ENCODE measurements around the gene PRKAB1.
"Not testable (repeated sequence)": the region's sequence is repeated elsewhere in the genome, so short reads cannot be mapped to it uniquely, and the experiment has no call there.

The PRKAB1 gene, protein sequence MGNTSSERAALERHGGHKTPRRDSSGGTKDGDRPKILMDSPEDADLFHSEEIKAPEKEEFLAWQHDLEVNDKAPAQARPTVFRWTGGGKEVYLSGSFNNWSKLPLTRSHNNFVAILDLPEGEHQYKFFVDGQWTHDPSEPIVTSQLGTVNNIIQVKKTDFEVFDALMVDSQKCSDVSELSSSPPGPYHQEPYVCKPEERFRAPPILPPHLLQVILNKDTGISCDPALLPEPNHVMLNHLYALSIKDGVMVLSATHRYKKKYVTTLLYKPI

DNA sequence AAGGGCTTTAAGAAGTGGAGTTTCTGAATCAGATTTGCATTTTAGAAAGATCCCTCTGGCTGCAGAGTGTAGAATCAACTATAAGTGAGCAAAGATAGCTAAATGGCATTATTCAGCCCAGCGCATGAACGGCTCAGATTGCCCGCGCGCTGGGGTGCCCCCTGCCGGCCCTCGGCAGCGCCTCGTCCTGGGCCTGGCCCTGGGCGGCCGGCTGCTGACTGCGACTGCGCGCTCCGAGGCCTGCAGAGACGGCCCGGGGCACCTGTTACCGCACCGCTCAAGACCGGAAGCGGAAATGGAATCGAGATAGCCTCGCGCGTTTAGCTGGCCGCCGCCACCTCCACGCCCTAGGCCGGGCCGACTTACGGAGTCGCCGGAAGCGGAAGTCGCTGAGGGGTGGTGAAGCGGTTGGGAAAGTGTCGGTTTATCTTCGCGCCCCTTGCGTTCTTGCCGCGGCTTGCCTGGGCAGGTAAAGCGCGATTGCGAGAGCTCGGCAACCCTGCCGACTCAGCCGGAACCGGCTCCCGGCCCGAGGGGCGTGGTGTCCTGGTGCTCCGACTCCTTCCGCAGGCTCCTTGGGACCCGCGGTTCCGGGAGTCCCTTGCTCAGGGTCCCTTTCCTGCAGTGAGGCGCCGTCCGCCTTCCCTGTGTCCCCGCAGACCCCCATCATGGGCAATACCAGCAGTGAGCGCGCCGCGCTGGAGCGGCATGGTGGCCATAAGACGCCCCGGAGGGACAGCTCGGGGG lies at the start of gene PRKAB1:
PRKAB1 (plus strand) TSS at position 557 of the 747 bp plus-strand sequence; CDS start at position 669, 112 bp downstream.
- DNase-seq (ENCODE audit: low read depth in 2 of 2): peak; percentile 93

DNA sequence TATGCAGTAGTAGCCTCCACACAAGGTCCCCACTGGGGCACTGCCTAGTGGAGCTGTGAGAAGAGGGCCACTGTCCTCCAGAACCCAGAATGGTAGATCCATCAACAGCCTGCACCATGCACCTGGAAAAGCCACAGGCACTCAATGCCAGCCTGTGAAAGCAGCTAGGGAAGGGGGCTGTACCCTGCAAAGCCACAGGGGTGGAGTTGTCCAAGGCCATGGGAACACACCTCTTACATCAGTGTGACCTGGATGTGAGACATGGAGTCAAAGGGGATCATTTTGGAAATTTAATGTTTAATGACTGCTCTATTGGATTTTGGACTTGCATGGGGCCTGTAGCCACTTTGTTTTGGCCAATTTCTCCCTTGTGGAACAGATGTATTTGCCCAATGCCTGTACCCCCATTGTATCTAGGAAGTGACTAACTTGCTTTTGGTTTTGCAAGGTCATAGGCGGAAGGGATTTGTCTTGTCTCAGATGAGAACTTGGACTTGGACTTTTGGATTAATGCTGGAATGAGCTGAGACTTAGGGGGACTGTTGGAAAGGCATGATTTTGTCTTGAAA lies 49.5 kb upstream of the PRKAB1 start:
- not testable (repeated sequence) for DNase-seq (ENCODE audit: low read depth in 2 of 2)

DNA sequence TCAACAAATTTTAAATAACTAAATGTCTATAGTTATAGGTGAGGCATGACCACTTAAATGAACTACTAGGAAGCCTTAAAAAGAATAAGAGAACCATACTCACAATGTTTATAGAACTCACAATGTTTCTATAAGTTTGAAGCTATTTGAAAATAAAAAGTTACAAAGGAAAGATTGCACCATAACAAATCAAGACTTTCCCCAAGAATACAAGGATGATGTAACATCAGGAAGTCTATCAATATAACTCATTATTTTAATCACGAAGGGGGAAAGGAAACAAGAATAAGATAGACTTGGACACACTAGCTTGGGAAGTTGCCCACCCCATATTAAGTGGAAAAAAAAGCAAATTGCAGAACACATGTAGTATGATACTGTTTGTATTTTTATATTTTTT lies 47.4 kb upstream of the PRKAB1 start:
- DNase-seq (ENCODE audit: low read depth in 2 of 2): no peak

DNA sequence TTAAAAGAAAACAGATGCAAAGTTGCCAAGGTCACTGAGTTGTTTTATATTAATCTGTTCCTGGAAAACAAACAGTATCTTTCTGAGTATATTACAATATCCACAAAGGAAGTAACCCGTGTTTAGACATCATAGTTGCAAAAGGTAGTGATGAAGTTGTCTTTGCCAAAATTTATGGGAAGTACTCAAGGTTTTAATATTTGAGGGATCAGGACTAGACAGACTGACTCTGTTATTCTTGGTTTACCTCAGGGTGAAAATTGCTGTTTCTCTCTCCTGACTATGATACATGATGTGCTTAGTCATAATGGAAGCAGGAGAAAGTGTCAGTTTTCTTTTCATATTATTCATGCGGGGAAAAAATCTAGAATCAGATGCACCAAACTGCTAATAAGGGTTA lies 46.1 kb upstream of the PRKAB1 start:
- DNase-seq (ENCODE audit: low read depth in 2 of 2): no peak

DNA sequence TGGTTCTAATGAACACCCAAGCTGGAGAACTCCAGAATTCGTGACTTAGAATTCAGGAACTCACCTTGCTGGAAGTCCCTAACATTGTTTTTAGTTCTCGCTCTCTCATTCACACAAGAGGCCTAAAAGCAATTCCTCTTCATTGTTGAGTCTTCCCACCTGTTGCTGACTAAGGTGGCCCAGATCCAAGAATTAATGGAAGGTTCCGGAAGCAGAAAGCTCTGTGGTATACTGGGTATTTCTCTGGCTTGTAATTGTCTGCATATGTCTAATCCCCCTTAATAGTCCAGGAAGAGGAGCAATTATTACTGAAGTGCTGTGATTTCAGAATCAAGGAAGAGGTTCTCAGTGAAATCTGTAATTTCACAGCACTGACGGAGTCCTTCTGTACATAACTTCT lies 43.0 kb upstream of the PRKAB1 start:
- DNase-seq (ENCODE audit: low read depth in 2 of 2): no peak

DNA sequence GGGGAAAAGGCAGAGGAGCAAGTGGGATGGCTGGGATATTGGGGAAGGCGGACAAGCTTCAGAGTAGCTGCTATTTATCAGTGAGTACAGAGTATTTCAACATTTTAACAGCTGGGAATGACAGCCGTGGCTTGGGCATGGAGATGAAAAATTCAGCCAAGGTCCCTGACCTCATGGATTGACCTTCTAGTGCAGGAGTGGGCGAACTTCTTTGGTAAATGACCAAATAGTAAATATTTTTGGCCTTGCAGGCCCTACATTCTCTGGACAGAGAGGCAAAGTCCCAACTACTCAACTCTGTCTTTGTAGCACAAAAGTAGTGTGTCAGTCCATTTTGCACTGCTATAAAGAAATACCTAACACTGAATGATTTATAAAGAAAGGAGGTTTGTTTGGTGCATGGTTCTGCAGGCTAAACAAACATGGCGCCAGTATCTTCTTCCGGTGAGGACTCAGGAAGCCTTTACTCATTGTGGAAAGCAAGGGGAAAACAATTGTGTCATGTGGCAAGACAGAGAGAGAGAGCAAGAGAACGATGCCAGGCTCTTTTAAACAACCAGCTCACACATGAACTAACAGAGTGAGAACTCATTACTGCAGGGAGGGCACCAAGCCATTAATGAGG lies 40.8 kb upstream of the PRKAB1 start:
- no peak for DNase-seq (ENCODE audit: low read depth in 2 of 2)

DNA sequence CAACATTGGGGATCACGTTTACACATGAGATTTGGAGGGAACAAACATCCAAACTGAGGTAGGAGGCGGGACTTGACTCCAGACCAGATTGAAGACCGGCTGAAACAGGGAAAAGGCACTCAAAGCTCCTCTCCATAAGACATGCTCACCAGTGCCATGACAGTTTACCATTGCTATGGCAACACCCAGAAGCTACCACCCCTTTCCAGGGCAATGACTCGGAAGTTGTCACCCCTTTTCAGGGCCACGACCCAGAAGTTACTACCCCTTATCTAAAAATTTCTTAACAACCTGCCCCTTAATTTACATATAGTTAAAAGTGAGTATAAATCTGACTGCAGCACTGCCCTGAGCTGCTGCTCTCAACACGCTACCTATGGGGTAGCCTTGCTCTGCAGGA lies 40.2 kb upstream of the PRKAB1 start:
- DNase-seq (ENCODE audit: low read depth in 2 of 2): no peak

DNA sequence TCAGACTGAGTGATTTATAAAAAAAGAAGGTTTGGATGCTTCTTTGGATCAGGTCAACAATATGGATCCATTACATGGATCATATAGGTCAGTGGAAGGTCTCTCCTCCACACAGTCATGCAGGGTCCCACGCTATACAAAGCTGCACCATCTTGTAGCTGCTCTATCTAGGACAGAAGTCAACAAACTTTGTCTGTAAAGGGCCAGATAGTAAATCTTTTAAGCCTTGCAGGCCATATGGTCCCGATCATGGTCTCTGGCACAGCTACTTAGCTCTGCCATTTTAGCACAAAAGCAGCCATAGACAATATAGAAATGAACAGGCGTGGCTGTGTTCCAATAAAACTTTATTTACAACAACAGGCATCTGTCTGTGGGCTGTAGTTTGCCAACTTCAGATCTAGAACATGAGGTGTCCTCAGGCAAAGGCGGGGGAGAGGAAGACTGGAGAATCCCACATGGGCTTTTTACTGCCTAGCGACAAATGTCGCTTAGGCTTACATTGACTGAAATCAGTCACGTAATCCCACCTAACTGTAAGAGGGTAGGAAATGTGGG lies 37.6 kb upstream of the PRKAB1 start:
- no peak for DNase-seq (ENCODE audit: low read depth in 2 of 2)

DNA sequence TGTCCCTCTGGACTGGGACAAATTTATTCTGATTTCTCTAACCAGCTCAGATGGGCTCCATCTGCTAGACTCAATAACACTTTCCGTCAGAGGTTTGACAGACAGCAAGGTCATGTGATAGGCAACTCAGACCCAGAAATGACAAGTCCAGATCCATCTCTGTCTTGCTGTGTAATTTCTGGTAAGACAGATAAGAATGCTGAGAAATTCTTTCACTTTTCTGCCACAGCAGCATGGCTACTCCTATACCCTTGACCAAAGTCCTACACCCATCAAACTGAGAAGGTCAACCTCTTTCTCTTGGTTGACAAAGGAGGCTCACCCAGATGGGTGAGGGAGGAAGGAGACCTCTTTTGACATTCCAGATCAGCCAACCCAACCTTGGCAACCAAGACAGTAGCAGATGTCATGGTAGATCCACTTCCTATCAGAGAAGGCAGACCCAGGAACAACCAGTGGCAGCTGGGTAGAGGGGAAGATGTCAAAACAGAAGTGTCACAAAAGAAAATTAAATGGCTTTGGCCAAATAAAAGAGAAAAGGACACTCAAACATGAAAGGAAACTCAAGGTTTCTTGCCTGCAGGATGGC lies 36.9 kb upstream of the PRKAB1 start:
- DNase-seq (ENCODE audit: low read depth in 2 of 2): no peak

DNA sequence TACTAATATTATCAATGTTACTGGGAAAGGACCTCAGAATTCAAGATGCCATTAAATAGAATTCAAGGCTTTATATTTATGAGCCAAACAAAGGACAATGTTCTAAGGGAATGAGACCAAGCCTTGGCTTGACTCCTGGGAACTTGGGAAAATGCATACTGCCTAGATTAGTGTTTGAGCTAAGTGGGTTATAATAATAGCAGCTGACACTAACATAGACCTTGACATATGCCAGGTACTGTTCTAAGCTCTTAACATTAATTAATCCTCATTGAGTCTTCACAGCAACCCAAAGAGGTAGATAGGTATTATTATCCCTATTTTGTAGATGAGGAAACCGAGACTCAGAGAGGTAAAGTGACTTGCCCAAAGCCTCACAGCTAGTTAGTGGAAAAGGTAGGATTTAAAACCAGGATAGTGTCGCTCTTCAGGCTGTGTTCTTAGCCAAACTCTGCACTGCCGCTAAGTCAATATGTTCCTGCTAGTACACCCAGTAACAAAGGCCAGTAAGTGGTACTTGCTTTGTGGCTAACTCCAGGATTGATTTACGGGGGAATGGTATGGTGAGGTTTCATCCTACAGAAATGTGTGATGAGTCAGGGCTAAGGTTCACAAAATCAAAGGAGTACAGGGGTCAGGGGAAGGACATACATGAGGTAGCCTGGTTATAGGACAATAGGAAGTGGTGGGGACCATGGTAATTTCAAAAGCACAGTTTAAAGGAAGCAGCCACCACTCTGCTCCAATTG lies 35.8 kb upstream of the PRKAB1 start:
- DNase-seq (ENCODE audit: low read depth in 2 of 2): no peak

DNA sequence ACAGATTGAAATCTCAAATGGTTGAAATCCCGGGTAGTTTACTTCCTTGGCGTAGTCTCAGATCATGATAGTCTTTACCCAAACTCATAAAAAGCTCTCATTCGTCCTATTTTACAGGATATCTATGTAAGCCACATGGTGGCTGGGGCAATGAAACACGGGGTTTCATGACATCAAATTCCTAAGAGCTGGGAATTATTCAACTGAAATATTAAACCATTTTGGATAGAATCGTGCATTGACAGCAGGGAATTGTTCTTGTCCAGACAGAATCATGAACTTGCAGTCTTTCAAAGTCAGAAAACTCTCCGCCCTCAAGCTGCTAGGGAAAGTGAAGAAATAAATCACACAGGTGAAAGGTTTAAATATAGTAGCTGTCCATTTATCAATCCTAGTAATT lies 33.2 kb upstream of the PRKAB1 start:
- no peak for DNase-seq (ENCODE audit: low read depth in 2 of 2)

DNA sequence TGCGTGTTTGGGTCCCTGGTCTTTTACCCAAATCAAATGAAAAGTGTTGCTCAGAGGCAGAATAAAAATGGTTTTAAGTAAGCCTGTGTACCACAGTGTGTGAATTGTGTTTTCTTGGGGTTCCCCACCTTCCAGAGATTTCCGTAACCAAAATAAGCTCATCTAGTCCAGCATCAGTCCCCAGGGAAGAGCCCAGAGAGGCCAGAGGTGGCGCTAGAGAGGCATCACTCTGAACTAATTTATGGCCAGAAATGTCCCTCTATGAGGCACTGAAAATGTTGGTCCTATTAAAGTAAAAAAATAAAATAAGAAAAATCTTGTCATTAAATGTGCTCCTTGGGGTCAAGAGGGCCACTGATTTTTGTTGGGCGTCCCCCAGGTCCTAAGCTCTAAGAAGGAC lies 24.9 kb upstream of the PRKAB1 start:
- DNase-seq (ENCODE audit: low read depth in 2 of 2): no peak

DNA sequence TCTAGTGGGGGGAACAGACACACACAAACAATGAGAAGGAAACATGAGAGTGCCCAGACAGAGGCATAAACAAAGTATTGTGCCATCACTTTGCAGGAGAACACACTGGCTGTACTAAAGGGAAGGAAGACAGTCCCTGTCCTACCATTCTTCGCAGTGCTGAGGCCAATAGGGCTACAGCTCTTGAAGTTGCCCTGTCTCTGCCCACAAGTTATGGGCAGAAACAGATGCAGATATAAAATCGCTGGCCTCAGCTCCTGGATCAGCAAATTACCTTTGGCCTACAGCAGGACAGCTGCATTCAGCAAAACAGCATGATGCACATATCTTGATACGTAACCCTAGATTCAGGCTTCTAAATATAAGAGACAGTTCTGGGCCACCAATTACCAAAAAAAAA lies 23.0 kb upstream of the PRKAB1 start:
- DNase-seq (ENCODE audit: low read depth in 2 of 2): no peak

DNA sequence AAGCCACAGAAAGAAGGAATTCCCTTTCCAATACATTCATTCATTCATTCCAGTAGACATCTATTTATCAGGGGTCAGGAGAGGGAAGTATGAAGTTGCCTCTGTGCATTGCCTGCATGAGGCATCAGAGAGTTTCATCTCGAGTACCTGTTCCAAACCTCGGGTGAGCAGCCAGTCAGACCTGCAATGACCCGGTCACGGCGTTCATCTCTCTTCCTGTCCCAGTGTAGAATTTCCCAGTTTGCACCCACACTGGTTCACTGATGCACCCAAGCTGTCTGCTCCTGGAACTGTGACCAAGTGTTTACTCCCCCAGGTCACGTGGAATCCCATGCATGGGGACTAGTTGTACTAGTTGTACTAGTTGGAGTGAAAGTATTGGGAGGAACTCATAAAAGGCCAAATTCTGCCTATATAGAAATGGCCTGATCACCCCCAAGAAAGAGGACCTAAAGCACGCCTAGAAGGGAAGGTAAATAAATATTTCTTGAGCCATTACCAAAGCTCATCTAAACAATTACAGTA lies 22.3 kb upstream of the PRKAB1 start:
- DNase-seq (ENCODE audit: low read depth in 2 of 2): no peak

DNA sequence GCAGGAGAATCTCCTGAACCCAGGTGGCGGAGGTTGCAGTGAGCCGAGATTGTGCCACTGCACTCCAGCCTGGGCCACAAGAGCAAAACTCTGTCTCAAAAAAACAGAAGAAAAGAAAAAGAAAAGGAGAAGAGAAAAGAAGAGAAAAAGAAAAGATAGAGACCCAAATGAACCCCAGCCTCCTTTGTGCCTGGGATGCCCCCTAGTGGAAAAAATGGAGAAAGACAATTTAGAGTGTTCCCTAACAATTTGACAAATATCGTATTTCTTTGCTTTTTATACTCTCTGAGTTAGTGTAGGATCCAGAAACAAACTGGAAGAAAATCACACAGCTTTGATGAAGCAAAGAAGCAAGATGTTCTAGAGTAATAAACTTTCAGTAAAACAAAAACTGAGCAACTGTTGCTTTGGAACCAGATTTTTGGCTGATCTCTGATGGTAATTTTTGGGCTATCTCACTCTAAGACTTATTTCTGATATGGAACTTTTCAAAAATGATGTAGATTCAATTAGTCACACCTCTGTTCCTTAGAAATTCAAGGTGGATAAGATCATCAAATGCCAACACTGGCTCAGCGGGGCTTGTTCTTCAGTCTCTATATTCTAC lies 18.6 kb upstream of the PRKAB1 start:
- no peak for DNase-seq (ENCODE audit: low read depth in 2 of 2)

DNA sequence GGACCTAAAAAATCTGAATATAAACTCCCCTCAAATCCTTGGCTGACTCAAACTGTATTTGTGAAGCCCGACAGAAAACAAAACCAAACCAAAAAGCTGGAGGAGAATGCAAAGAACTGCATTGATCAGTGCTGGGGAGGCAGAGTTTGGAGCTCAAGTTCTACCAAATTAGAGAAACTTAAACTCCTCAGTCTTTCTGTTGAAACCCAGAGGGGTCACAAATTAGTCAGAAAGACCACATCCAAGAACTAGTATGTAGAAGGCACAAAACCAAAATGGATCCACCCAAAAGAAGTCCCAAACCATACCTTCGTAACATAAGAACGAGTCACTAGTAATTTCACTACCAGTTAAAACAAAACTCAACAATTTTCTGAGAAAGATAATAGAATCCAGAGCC lies 15.3 kb upstream of the PRKAB1 start:
- DNase-seq (ENCODE audit: low read depth in 2 of 2): no peak

DNA sequence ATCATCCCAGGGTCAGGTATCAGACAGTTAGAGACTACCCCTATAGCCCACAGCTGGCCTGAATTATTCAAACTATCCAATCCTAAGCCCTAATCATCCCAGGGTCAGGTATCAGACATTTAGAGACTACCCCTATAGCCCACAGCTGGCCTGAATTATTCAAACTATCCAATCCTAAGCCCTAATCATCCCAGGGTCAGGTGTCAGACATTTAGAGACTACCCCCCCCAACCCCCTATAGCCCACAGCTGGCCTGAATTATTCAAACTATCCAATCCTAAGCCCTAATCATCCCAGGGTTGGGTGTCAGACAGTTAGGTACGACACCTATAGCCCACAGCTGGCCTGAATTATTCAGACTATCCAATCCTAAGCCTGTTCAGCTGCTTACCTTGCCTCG lies 10.9 kb upstream of the PRKAB1 start:
- DNase-seq (ENCODE audit: low read depth in 2 of 2): not testable (repeated sequence)

DNA sequence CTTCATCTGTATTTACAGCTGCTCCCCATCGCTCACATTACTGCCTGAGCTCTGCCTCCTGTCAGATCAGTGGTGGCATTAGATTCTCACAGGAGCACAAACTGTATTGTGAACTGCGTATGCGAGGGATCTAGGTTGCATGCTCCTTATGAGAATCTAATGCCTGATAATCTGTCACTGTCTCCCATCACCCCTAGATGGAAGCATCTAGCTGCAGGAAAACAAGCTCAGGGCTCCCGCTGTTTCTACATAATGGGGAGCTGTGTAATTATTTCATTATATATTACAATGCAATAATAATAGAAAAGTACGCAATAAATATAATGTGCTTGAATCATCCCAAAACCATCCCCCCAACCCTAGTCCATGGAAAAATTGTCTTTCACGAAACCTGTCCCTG lies 9.8 kb upstream of the PRKAB1 start:
- DNase-seq (ENCODE audit: low read depth in 2 of 2): not testable (repeated sequence)

DNA sequence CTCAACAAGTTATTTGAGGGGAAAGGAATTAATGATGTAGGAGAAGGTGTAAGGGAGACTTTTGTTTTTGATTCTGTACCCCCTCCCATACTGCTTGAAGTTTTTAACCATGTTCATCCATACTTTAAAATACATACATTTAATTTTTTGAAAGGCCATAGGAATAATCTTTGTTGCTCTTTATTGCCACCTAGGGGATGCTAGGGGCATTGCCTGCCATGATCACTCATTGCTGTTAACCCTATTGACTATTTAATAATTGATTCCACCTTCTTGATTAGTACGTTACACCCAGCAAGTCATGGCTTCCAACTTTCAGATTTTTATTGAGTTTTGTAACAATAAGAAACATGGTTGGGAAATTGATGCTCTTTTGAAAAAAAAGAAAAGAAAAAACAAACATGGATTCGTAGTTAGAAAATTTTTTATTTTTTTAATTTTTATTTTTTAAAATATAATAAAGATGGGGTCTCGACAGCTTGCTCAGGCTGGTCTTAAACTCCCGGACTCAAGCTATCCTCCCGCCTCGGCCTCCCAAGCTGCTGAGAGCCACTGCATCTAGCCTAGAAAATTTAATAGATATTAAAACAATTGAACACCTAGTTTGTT lies 8.5 kb upstream of the PRKAB1 start:
- DNase-seq (ENCODE audit: low read depth in 2 of 2): peak in 1 of 2 experiments; percentile 22

DNA sequence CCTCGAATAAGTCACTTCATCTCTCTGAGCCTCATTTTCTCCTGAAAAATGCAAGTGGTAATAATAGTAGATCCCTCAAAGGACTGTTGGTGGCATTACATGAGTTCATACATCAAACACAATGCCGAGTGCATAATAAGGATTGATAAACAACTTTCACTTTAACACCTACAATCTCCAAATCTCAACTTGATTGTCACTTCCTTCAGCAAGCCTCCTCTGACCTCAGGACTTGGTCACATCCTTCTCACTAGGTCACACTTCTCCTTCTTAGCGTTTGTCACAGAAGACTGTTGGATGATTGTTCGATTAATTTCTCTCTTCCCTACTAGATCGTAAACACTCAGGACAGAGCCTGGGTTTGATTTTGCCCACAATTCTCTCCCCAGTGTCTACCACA lies 7.9 kb upstream of the PRKAB1 start:
- DNase-seq (ENCODE audit: low read depth in 2 of 2): no peak
